Astrocyte (in vitro differentiated cells and primary cell): ENCODE data around the gene NECTIN1. TPM values are rescaled to one million over a fixed set of nuclear protein-coding genes. Genes with fewer than 3 reads are reported as not detected.

Source experiments
- DNase-seq: peaks from one replicate; pipeline ENCODE4 v3.0.0-alpha.2; 2010; ENCODE audit warnings: low read depth
- FAIRE-seq: peaks from 2 replicates; lab custom pipeline; 2011; peaks lifted over from hg19 to GRCh38; lab: Jason Lieb, UNC
- H2AFZ ChIP-seq: 2 replicates; pipeline ENCODE4 v1.6.0; 2012; ENCODE audit warnings: low read depth, low read length, inconsistent platforms
- H3K27ac ChIP-seq: 2 replicates; pipeline ENCODE4 v1.5.1; 2011; ENCODE audit warnings: low read depth, low read length, inconsistent platforms
- H3K27me3 ChIP-seq: 2 replicates; pipeline ENCODE4 v1.6.0; 2011; ENCODE audit warnings: low read length, inconsistent platforms; ENCODE audit not compliant: insufficient read depth
- H3K36me3 ChIP-seq: 2 replicates; pipeline ENCODE4 v1.5.1; 2011; ENCODE audit warnings: low read length, inconsistent platforms; ENCODE audit not compliant: insufficient read depth
- H3K4me1 ChIP-seq: 2 replicates; pipeline ENCODE4 v1.5.1; 2011; ENCODE audit warnings: low read length, inconsistent platforms; ENCODE audit not compliant: insufficient read depth
- H3K4me2 ChIP-seq: 2 replicates; pipeline ENCODE4 v1.6.0; 2012; ENCODE audit warnings: low read length, inconsistent platforms
- H3K4me3 ChIP-seq: 2 replicates; pipeline ENCODE4 v1.5.1; 2011; ENCODE audit warnings: low read depth, mild to moderate bottlenecking, low read length, inconsistent platforms; ENCODE audit not compliant: insufficient read depth
- H3K79me2 ChIP-seq: 2 replicates; pipeline ENCODE4 v1.6.0; 2012; ENCODE audit warnings: mild to moderate bottlenecking, low read length, inconsistent platforms; ENCODE audit not compliant: insufficient read depth
- H3K9ac ChIP-seq: 2 replicates; pipeline ENCODE4 v1.6.0; 2012; ENCODE audit warnings: mild to moderate bottlenecking, low read length, inconsistent platforms
- H3K9me3 ChIP-seq: 2 replicates; pipeline ENCODE4 v1.5.1; 2012; ENCODE audit warnings: low read depth, mild to moderate bottlenecking, low read length, inconsistent platforms; ENCODE audit not compliant: insufficient read depth
- H4K20me1 ChIP-seq: 2 replicates; pipeline ENCODE4 v1.6.0; 2012; ENCODE audit warnings: low read length, inconsistent platforms; ENCODE audit not compliant: insufficient read depth
- H3K27ac Mint-ChIP-seq: one replicate; pipeline ENCODE4 v1.8.0; 2021; ENCODE audit warnings: mild to moderate bottlenecking, mixed read lengths; ENCODE audit not compliant: unreplicated experiment
- H3K27me3 Mint-ChIP-seq: one replicate; pipeline ENCODE4 v1.8.0; 2021; ENCODE audit warnings: low read depth, mixed read lengths; ENCODE audit not compliant: unreplicated experiment
- H3K36me3 Mint-ChIP-seq: one replicate; pipeline ENCODE4 v1.8.0; 2021; ENCODE audit warnings: low read depth, mixed read lengths; ENCODE audit not compliant: unreplicated experiment
- H3K4me1 Mint-ChIP-seq: one replicate; pipeline ENCODE4 v1.8.0; 2021; ENCODE audit warnings: low read depth, mixed read lengths; ENCODE audit not compliant: unreplicated experiment
- H3K4me3 Mint-ChIP-seq: one replicate; pipeline ENCODE4 v1.8.0; 2021; ENCODE audit warnings: mild to moderate bottlenecking, moderate library complexity, mixed read lengths; ENCODE audit not compliant: unreplicated experiment
- H3K9me3 Mint-ChIP-seq: one replicate; pipeline ENCODE4 v1.8.0; 2021; ENCODE audit warnings: mild to moderate bottlenecking, mixed read lengths; ENCODE audit not compliant: unreplicated experiment
- CTCF ChIP-seq: IDR thresholded peaks from 2 replicates; pipeline ENCODE4 v1.5.1; 2011; ENCODE audit warnings: low read depth, mild to moderate bottlenecking, inconsistent platforms, low read length, moderate library complexity; ENCODE audit not compliant: insufficient read depth
- EZH2 ChIP-seq: IDR thresholded peaks from 2 replicates; pipeline ENCODE4 v1.6.1; 2012; ENCODE audit warnings: mild to moderate bottlenecking, low read length, inconsistent platforms; ENCODE audit not compliant: insufficient read depth
- total RNA-seq: library from RNA; stranded (reverse); gene quantifications from 2 replicates; pipeline ENCODE4 v1.2.1, GENCODE V29; 2021

Gene NECTIN1
- total RNA-seq, 1 donor from 2014 or later: 17.7 TPM

DNA sequence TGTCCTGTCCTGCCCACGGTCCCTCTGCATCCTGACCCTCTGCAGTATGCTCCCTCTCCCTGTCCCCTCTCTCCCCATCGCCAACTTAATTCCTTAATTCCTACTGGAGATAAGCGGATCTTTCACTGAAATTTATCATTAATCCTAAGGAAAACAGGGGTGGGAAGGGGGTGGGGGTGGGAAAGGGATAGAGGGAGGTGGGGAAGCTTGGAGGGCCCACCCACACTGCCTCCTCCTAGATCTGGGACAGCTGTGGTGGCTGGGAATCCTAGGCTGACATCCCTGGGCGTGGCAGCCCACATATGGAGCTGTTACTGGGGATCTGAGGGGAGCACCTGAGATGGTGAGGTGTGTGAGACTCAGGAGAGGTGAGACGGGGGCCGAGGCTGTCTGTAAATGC is 14.4 kb downstream of the NECTIN1 start:
- Histone ChIP-seq H3K4me1 (peaks cover 8% of the 10 kb centered on the region), H2AFZ (no peak overlapping the region), H3K36me3 (no peaks in the 10 kb centered on the region), H3K4me2 (no peak overlapping the region), H4K20me1 (peaks cover 73% of the 10 kb centered on the region), H3K27me3 (no peaks in the 10 kb centered on the region), H3K27ac (no peak overlapping the region), H3K4me3 (no peak overlapping the region), H3K9me3 (no peaks in the 10 kb centered on the region), H3K9ac (no peak overlapping the region), H3K79me2 (peaks cover 25% of the 10 kb centered on the region)
- no peak overlapping the region for H3K4me3 Mint-ChIP-seq
- H3K4me1 Mint-ChIP-seq: peaks cover 11% of the 10 kb centered on the region
- DNase-seq (no peak), FAIRE-seq (no peak)
- H3K9me3 Mint-ChIP-seq: no peaks in the 10 kb centered on the region
- H3K27me3 Mint-ChIP-seq: peaks cover 37% of the 10 kb centered on the region
- TF ChIP-seq EZH2 (no peak), CTCF (no peak)
- no peak overlapping the region for H3K27ac Mint-ChIP-seq
- H3K36me3 Mint-ChIP-seq: peaks cover under 1% of the 10 kb centered on the region

DNA sequence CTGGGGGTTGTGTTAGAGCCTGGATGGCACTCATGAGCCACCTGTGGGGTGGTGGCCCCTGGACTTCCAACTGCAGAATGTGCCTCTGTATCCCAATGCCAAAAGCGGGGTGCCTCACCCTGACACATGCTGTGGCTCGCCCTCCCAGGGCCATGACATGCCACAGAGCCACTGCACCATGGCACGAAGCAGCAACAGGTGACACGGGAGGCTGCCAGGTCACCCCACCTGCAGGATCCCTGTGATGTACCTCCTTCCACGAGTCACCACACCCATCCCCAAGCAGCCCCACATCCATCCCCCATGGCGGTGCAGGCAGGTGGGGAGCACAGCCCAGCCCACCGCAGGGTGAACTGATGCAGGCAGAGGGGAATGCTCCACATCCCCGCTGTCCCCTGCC is 14.8 kb downstream of the NECTIN1 start:
- TF ChIP-seq CTCF (no peak), EZH2 (no peak)
- Histone ChIP-seq H3K9ac (no peak overlapping the region), H3K9me3 (no peaks in the 10 kb centered on the region), H3K4me3 (no peak overlapping the region), H3K4me1 (peaks cover 12% of the 10 kb centered on the region), H3K27ac (no peak overlapping the region), H3K27me3 (no peaks in the 10 kb centered on the region), H4K20me1 (peaks cover 70% of the 10 kb centered on the region), H3K79me2 (peaks cover 24% of the 10 kb centered on the region), H3K36me3 (no peaks in the 10 kb centered on the region), H2AFZ (no peak overlapping the region), H3K4me2 (no peak overlapping the region)
- Mint-ChIP-seq H3K4me1 (peaks cover 12% of the 10 kb centered on the region), H3K9me3 (no peaks in the 10 kb centered on the region), H3K36me3 (no peaks in the 10 kb centered on the region), H3K27ac (no peak overlapping the region), H3K4me3 (no peak overlapping the region), H3K27me3 (peaks cover 37% of the 10 kb centered on the region)
- DNase-seq: no peak
- no peak for FAIRE-seq

- no peak overlapping the region for H3K4me2 ChIP-seq
- Mint-ChIP-seq H3K9me3 (no peaks in the 10 kb centered on the region), H3K4me3 (no peak overlapping the region), H3K27me3 (peaks cover 34% of the 10 kb centered on the region), H3K36me3 (no peaks in the 10 kb centered on the region), H3K4me1 (peaks cover 18% of the 10 kb centered on the region), H3K27ac (no peak overlapping the region)
- H4K20me1 ChIP-seq: peaks cover 65% of the 10 kb centered on the region
- H3K4me1 ChIP-seq: peaks cover 14% of the 10 kb centered on the region
- no peak overlapping the region for H3K27ac ChIP-seq
- no peak overlapping the region for H3K4me3 ChIP-seq
- TF ChIP-seq EZH2 (no peak), CTCF (no peak)
- H3K9ac ChIP-seq: no peak overlapping the region
- FAIRE-seq: no peak
- H3K79me2 ChIP-seq: peaks cover 24% of the 10 kb centered on the region
- no peaks in the 10 kb centered on the region for H3K9me3 ChIP-seq
- H3K27me3 ChIP-seq: no peaks in the 10 kb centered on the region
- no peak overlapping the region for H2AFZ ChIP-seq
- no peaks in the 10 kb centered on the region for H3K36me3 ChIP-seq
- DNase-seq: no peak
These were observed 15.5 kb downstream of the NECTIN1 start for GRCh38 chr11:119713359-119714040.
